Tibial artery (tissue), 4 donors: ENCODE data around the gene CP.

Experiments
- DNase-seq, 2 donors: peaks; one replicate each; pipeline ENCODE4 v3.0.0-alpha.2; 2019
- H3K27ac ChIP-seq, 2 donors: fragments of 200-600 bp; sonication (generic) in 1 of 2; 1 replicate in 1 of 2; 2 replicates in 1 of 2; pipeline ENCODE4 v1.5.1; 2018 to 2019; ENCODE audit warnings: mild to moderate bottlenecking in 1 of 2
- H3K27me3 ChIP-seq, 2 donors: fragments of 200-600 bp; sonication (generic) in 1 of 2; one replicate each; pipeline versions ENCODE4 v1.5.1 to v1.6.0; 2016 to 2019
- H3K36me3 ChIP-seq, 3 donors: fragments of 200-600 bp; sonication (generic) in 2 of 3; one replicate each; pipeline ENCODE4 v1.5.1; 2016 to 2019; ENCODE audit warnings: mild to moderate bottlenecking in 2 of 3
- H3K4me1 ChIP-seq, 4 donors: fragments of 200-600 bp; sonication (generic) in 2 of 4; 1 replicate in 3 of 4; 2 replicates in 1 of 4; pipeline ENCODE4 v1.5.1; 2016 to 2019
- H3K4me3 ChIP-seq, 2 donors: fragments of 200-600 bp; sonication (generic) in 1 of 2; 1 replicate in 1 of 2; 2 replicates in 1 of 2; pipeline ENCODE4 v1.5.1; 2018 to 2019; ENCODE audit warnings: mild to moderate bottlenecking in 2 of 2
- H3K9me3 ChIP-seq, 3 donors: fragments of 200-600 bp; sonication (generic) in 1 of 3; one replicate each; pipeline ENCODE4 v1.5.1; 2016 to 2019
- intact Hi-C: fragments of 100-400 bp; cut with DNase I; formaldehyde crosslinking; loops from one replicate; pipeline ENCODE4 v1.15.0; 2023; ENCODE audit warnings: low total_unique reads
- TF ChIP-seq, protein P1 (sequence below), 2 experiments: fragments of 200-600 bp in 1 of 2; fragments of 450-650 bp in 1 of 2; IDR thresholded peaks; one replicate each; pipeline ENCODE4 v1.5.1; 2017 to 2019; ENCODE audit warnings: antibody characterized with exemption in 2 of 2, mild to moderate bottlenecking in 1 of 2, moderate library complexity in 1 of 2

Gene CP

DNA sequence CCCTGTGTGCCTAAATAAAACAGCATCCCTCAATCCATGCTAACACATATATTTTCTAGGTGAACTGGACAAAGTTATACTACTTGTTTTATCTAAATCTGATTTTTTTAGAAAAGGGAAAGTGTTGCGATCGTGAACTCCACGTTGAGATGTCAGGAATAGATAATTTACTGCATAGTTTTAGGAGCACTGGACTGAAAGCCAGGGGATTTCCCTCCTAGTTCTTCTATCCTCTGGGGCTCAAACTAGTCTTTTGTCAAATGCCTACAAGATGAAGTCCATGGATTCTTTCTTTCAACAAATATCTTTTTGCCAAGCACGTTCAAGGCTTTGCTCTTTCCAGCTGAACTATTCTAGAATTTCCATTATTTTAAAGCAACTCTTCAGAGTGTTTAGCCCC, 92.8 kb downstream of the CP start:
- intact Hi-C loops: loop anchor here (5.0 to 10.0 kb wide), 2 partner anchors 37 to 366 kb away; no protein-coding TSS in a partner anchor
- Histone ChIP-seq H3K4me3 (peak overlapping the region; percentile 81 to 95), H3K36me3 (no peaks in the 10 kb centered on the region), H3K4me1 (peaks cover 0 to 36% (median 19%) of the 10 kb centered on the region in 4 donors), H3K27me3 (no peaks in the 10 kb centered on the region), H3K9me3 (no peaks in the 10 kb centered on the region), H3K27ac (peak overlapping the region; percentile 82 to 87)
- no peak for DNase-seq
- TF ChIP-seq, protein P1, sequence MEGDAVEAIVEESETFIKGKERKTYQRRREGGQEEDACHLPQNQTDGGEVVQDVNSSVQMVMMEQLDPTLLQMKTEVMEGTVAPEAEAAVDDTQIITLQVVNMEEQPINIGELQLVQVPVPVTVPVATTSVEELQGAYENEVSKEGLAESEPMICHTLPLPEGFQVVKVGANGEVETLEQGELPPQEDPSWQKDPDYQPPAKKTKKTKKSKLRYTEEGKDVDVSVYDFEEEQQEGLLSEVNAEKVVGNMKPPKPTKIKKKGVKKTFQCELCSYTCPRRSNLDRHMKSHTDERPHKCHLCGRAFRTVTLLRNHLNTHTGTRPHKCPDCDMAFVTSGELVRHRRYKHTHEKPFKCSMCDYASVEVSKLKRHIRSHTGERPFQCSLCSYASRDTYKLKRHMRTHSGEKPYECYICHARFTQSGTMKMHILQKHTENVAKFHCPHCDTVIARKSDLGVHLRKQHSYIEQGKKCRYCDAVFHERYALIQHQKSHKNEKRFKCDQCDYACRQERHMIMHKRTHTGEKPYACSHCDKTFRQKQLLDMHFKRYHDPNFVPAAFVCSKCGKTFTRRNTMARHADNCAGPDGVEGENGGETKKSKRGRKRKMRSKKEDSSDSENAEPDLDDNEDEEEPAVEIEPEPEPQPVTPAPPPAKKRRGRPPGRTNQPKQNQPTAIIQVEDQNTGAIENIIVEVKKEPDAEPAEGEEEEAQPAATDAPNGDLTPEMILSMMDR (IDR thresholded peaks at IDR 0.05): no peak

- H3K36me3 ChIP-seq: no peaks in the 10 kb centered on the region
These were observed 98.7 kb downstream of the CP start for GRCh38 chr3:149122721-149123578.

More at GRCh38 chr3:149122721-149123578, 98.7 kb downstream of the CP start:
- Histone ChIP-seq H3K4me3 (no peak overlapping the region), H3K4me1 (peaks cover 0 to under 1% (median 0%) of the 10 kb centered on the region in 4 donors), H3K27me3 (no peaks in the 10 kb centered on the region), H3K27ac (no peak overlapping the region), H3K9me3 (no peaks in the 10 kb centered on the region)
- DNase-seq: no peak
- TF ChIP-seq, protein P1 (IDR thresholded peaks at IDR 0.05): no peak
- intact Hi-C loops: loop anchor here (10.0 kb wide), 1 partner anchor 372 kb away; no protein-coding TSS in a partner anchor
